WERI-Rb-1 (cell line): Measurements from ENCODE around the gene ZC3H7B.

ENCODE experiments used
- DNase-seq: peaks from one replicate; pipeline ENCODE4 v3.0.0-alpha.2; 2020
- H3K27ac ChIP-seq: fragments of 250-450 bp; sonication (Bioruptor Pico); 2 replicates; pipeline ENCODE4 v1.5.1; 2020; ENCODE audit warnings: mild to moderate bottlenecking, moderate library complexity
- H3K27me3 ChIP-seq: fragments of 250-450 bp; sonication (Bioruptor Pico); 2 replicates; pipeline ENCODE4 v1.5.1; 2021; ENCODE audit warnings: mild to moderate bottlenecking, low read depth, moderate library complexity; ENCODE audit not compliant: insufficient read depth, severe bottlenecking
- H3K36me3 ChIP-seq: fragments of 250-450 bp; sonication (Bioruptor Pico); 2 replicates; pipeline ENCODE4 v1.5.1; 2020; ENCODE audit warnings: mild to moderate bottlenecking, moderate library complexity
- H3K4me3 ChIP-seq: 2 replicates; pipeline ENCODE4 v1.5.1; 2011; ENCODE audit warnings: low read depth, mild to moderate bottlenecking, control low read depth, low read length
- H3K9me3 ChIP-seq: fragments of 250-450 bp; sonication (Bioruptor Pico); 2 replicates; pipeline ENCODE4 v1.5.1; 2021; ENCODE audit warnings: mild to moderate bottlenecking, moderate library complexity; ENCODE audit not compliant: severe bottlenecking
- CTCF ChIP-seq: IDR thresholded peaks from 2 replicates; pipeline ENCODE4 v1.5.1; 2011; ENCODE audit warnings: low read depth, mild to moderate bottlenecking, control low read depth, inconsistent platforms, low read length

The ZC3H7B gene

GRCh38 chr22:41341990-41342389 lies 40.7 kb downstream of the ZC3H7B start:
- Histone ChIP-seq H3K4me3 (no peak overlapping the region), H3K27me3 (no peaks in the 10 kb centered on the region), H3K27ac (no peak overlapping the region), H3K9me3 (no peaks in the 10 kb centered on the region), H3K36me3 (peaks cover 41% of the 10 kb centered on the region)
- DNase-seq: no peak
- TF ChIP-seq CTCF: no peak

- H3K27ac ChIP-seq: no peak overlapping the region
Observed at GRCh38 chr22:41343300-41343699, 42.0 kb downstream of the ZC3H7B start.

GRCh38 chr22:41343717-41344116 lies 42.4 kb downstream of the ZC3H7B start:
- no peak for DNase-seq
- Histone ChIP-seq H3K36me3 (peaks cover 54% of the 10 kb centered on the region), H3K9me3 (no peaks in the 10 kb centered on the region), H3K4me3 (no peak overlapping the region), H3K27ac (no peak overlapping the region), H3K27me3 (no peaks in the 10 kb centered on the region)
- TF ChIP-seq CTCF: no peak

More at GRCh38 chr22:41343300-41343699, 42.0 kb downstream of the ZC3H7B start:
- no peak for DNase-seq
- Histone ChIP-seq H3K4me3 (no peak overlapping the region), H3K9me3 (no peaks in the 10 kb centered on the region), H3K27me3 (no peaks in the 10 kb centered on the region), H3K36me3 (peaks cover 52% of the 10 kb centered on the region)
- no peak for TF ChIP-seq CTCF

- Histone ChIP-seq H3K36me3 (peaks cover 55% of the 10 kb centered on the region), H3K4me3 (no peak overlapping the region), H3K27me3 (no peaks in the 10 kb centered on the region), H3K9me3 (no peaks in the 10 kb centered on the region), H3K27ac (no peak overlapping the region)
- DNase-seq: no peak
- TF ChIP-seq CTCF: no peak
Observed at GRCh38 chr22:41344189-41344788, 43.0 kb downstream of the ZC3H7B start.

- TF ChIP-seq CTCF: no peak
- Histone ChIP-seq H3K36me3 (peaks cover 64% of the 10 kb centered on the region), H3K27ac (no peak overlapping the region), H3K9me3 (no peaks in the 10 kb centered on the region), H3K27me3 (no peaks in the 10 kb centered on the region), H3K4me3 (no peak overlapping the region)
- DNase-seq: no peak
Observed at GRCh38 chr22:41345807-41346335, 44.5 kb downstream of the ZC3H7B start.
